Ovary (tissue), 9 donors: ENCODE results near the gene NELL2. TPM values are rescaled to one million over a fixed set of nuclear protein-coding genes. Genes with fewer than 3 reads are reported as not detected.
"Not testable (repeated sequence)": the region's sequence is repeated elsewhere in the genome, so short reads cannot be mapped to it uniquely, and the experiment has no call there.

Experiments used
- DNase-seq, 5 donors: peaks; one replicate each; pipeline ENCODE4 v3.0.0-alpha.2; 2019 to 2020
- H3K27ac ChIP-seq, 2 donors: fragments of 200-600 bp; one replicate each; pipeline versions ENCODE4 v1.5.1 to v1.8.0; 2019 to 2022
- H3K27me3 ChIP-seq: fragments of 200-600 bp; one replicate; pipeline ENCODE4 v1.8.0; 2022
- H3K36me3 ChIP-seq: fragments of 200-600 bp; sonication (generic); one replicate; pipeline ENCODE4 v1.5.1; 2019
- H3K4me1 ChIP-seq: one replicate; pipeline ENCODE4 v1.8.1; 2013; ENCODE audit warnings: mild to moderate bottlenecking, moderate library complexity; ENCODE audit not compliant: insufficient read depth
- H3K4me3 ChIP-seq: fragments of 200-600 bp; sonication (generic); one replicate; pipeline ENCODE4 v1.5.1; 2017
- H3K9me3 ChIP-seq, 2 donors: fragments of 200-600 bp in 1 of 2; sonication (generic) in 1 of 2; one replicate each; pipeline versions ENCODE4 v1.5.1 to v1.8.1; 2013 to 2019; ENCODE audit warnings: mild to moderate bottlenecking in 1 of 2, moderate library complexity in 1 of 2
- EP300 ChIP-seq: sonication (generic); formaldehyde crosslinking; IDR thresholded peaks from one replicate; pipeline ENCODE4 v1.6.1; 2017; ENCODE audit warnings: antibody characterized with exemption
- POLR2A ChIP-seq: fragments of 450-650 bp; IDR thresholded peaks from one replicate; pipeline ENCODE4 v1.6.1; 2017; ENCODE audit warnings: antibody characterized with exemption, mild to moderate bottlenecking, moderate library complexity
- WGBS, 3 donors: extraction: QIAGEN DNeasy Blood & Tissue Kit in 1 of 3; methylation state at CpG; one replicate each; pipeline versions ENCODE4 v1.1.5 to v1.1.7; 2013 to 2017; 5-methylcytosine and 5-hydroxymethylcytosine counted together
- intact Hi-C, 4 donors: fragments of 100-400 bp; cut with DNase I; formaldehyde crosslinking; loops; one replicate each; pipeline versions ENCODE4 v1.11.0 to v1.15.1; 2022 to 2023
- polyA plus RNA-seq, 2 donors: library from polyadenylated mRNA; stranded (reverse); fragments of 200-250 nt in 1 of 2; fragments of 350-450 nt in 1 of 2; fragmentation: Illumina TruSeq in 1 of 2; extraction: RNeasy Lipid Tissue Mini Kit (QIAGEN cat#74804) in 1 of 2; gene quantifications; one replicate each; pipeline ENCODE4 v1.2.3, GENCODE V29; 2013 to 2014
- total RNA-seq, 7 donors: library from RNA; depleted of rRNA in 2 of 7; stranded (reverse); fragments of >200 nt in 2 of 7; fragmentation: NEBNext Ultra II Directional in 3 of 7; extraction: Animal tissue kit (Norgen Biotek cat#: 25700) in 3 of 7; gene quantifications; one replicate each; pipeline versions ENCODE4 v1.1.0 to v1.2.4, GENCODE V29; 2016 to 2023
- TF ChIP-seq, protein P1 (sequence below), 3 donors: fragments of 450-650 bp in 2 of 3; fragments of 200-600 bp in 1 of 3; IDR thresholded peaks; one replicate each; pipeline versions ENCODE4 v1.5.1 to v1.8.0; 2016 to 2022; ENCODE audit warnings: antibody characterized with exemption in 3 of 3, mild to moderate bottlenecking in 1 of 3
- donor health status: DM: no; HTN: no; CAD: no; lungs with moderate emphysema.
- donor health status: DM: no; HTN: no; CAD: no.
- donor health status: Bipolar disorder and iron deficiency.
- donor health status: DM: yes; HTN: yes; CAD: no.
- donor health status: DM: no; HTN: no; CAD: no.
- donor health status: DM: yes; HTN: yes; CAD: no.

NELL2 gene
- total and polyA plus RNA-seq, 9 donors: 0.15 to 114 (median 1.7) TPM

DNA sequence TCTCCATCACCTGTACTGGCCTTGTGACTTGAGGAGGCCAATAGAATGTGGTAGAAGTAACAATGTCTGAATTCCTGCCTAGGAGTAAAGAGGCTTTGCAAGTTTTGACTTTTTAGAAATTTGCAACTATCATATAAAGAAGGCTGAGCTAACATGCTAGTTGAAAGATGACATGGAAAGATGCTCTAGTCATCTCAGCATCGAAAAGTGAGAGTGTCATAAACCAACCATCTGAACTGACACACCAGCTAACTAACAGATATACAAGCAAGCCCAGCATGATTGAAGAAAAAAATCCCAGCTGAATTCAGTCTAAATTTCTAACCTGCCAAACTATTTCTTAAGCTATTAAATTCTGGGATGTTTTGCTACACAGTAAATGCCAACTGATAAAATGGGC lies 116.8 kb downstream of the NELL2 start:
- intact Hi-C loops: no loop called here
- Histone ChIP-seq H3K4me1 (no peaks in the 10 kb centered on the region), H3K27ac (no peak overlapping the region), H3K36me3 (no peaks in the 10 kb centered on the region), H3K9me3 (no peaks in the 10 kb centered on the region), H3K27me3 (no peaks in the 10 kb centered on the region), H3K4me3 (no peak overlapping the region)
- WGBS, 3 donors: 88 to 93% (median 91%) methylated on average over 1 of the region's 1 CpG
- TF ChIP-seq, protein P1, sequence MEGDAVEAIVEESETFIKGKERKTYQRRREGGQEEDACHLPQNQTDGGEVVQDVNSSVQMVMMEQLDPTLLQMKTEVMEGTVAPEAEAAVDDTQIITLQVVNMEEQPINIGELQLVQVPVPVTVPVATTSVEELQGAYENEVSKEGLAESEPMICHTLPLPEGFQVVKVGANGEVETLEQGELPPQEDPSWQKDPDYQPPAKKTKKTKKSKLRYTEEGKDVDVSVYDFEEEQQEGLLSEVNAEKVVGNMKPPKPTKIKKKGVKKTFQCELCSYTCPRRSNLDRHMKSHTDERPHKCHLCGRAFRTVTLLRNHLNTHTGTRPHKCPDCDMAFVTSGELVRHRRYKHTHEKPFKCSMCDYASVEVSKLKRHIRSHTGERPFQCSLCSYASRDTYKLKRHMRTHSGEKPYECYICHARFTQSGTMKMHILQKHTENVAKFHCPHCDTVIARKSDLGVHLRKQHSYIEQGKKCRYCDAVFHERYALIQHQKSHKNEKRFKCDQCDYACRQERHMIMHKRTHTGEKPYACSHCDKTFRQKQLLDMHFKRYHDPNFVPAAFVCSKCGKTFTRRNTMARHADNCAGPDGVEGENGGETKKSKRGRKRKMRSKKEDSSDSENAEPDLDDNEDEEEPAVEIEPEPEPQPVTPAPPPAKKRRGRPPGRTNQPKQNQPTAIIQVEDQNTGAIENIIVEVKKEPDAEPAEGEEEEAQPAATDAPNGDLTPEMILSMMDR (IDR thresholded peaks at IDR 0.05): no peak
- TF ChIP-seq POLR2A (no peak), EP300 (no peak)
- DNase-seq: no peak

DNA sequence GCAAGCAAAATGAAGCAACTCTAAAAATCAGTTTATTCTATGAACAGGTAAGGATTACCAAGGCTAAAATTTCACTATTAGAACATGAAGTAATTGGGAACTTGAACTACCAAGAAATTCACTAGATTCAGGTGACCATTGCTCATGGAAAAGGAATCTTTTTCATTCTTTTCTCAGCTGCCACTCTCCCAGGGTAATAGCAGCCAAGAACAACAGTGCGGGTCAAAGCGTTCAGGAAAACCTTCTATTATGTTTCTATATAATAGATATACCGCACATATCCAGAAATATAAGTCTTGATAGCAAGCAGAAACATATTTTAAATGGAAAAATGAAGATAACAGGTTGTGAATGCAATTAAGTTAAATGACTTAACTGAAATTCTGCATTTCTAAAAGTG lies 125.6 kb downstream of the NELL2 start:
- DNase-seq: no peak
- Histone ChIP-seq H3K36me3 (no peaks in the 10 kb centered on the region), H3K4me3 (no peak overlapping the region), H3K9me3 (no peaks in the 10 kb centered on the region), H3K4me1 (no peaks in the 10 kb centered on the region), H3K27ac (no peak overlapping the region), H3K27me3 (no peaks in the 10 kb centered on the region)
- intact Hi-C loops: no loop called here
- no peak for TF ChIP-seq POLR2A
- TF ChIP-seq, protein P1 (IDR thresholded peaks at IDR 0.05): no peak
- TF ChIP-seq EP300: no peak
- 74 to 83% (median 74%) methylated on average over 3 of the region's 3 CpGs for WGBS, 3 donors

DNA sequence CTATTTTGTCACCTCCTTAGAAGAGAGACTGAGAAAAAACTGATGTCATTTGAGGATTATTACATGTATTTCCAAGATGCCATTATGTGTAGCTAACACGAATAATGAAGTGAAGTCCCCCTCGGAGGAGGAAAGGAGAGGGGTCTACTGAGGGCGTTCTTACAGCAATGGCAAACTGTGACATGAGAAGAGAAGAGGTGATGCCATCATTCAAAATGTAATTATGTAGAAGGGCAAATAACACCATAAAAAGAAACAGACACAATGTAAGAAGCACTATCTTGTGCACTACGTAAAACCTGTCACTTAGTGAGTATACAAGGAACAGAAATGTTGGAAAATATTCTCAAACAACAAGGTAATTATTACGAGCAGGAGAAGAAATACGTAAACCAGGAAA lies 126.5 kb downstream of the NELL2 start:
- no peak for DNase-seq
- no peak for TF ChIP-seq POLR2A
- TF ChIP-seq EP300: no peak
- TF ChIP-seq, protein P1 (IDR thresholded peaks at IDR 0.05): no peak
- H3K4me1 ChIP-seq: no peaks in the 10 kb centered on the region
- no peak overlapping the region for H3K27ac ChIP-seq
- WGBS, 3 donors: 80 to 88% (median 87%) methylated on average over 6 of the region's 6 CpGs
- H3K36me3 ChIP-seq: no peaks in the 10 kb centered on the region
- H3K9me3 ChIP-seq: no peaks in the 10 kb centered on the region
- no peak overlapping the region for H3K4me3 ChIP-seq
- intact Hi-C loops: no loop called here
- H3K27me3 ChIP-seq: no peaks in the 10 kb centered on the region

DNA sequence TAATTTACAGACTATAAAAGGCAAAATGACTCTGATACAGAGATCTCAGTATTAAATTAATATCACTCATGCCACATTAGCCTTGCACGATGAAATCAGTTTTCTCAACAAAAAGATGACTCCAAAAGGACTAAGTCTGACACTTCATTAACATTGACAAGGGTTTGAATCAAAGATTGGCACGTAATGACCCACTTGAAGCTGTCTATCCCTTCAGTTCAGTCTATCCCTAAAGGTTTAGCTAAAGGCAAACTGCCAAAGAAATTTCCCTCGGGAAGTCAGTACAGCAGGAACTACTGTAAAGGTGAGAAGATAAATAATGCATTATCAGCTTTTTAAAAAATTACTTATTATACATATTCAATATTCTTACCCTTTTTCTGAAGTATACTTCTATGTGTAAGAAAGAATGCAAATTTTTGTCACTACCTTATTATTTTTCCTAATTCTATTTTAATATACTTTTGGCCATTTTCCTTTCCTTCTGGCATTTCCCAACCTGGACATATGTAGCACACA lies 127.1 kb downstream of the NELL2 start:
- H3K4me3 ChIP-seq: no peak overlapping the region
- no peaks in the 10 kb centered on the region for H3K36me3 ChIP-seq
- WGBS, 3 donors: 66 to 76% (median 68%) methylated on average over 3 of the region's 3 CpGs
- H3K27me3 ChIP-seq: no peaks in the 10 kb centered on the region
- H3K9me3 ChIP-seq: no peaks in the 10 kb centered on the region
- DNase-seq: no peak
- H3K4me1 ChIP-seq: no peaks in the 10 kb centered on the region
- intact Hi-C loops: no loop called here
- H3K27ac ChIP-seq: no peak overlapping the region
- TF ChIP-seq, protein P1 (IDR thresholded peaks at IDR 0.05): no peak
- TF ChIP-seq POLR2A (no peak), EP300 (no peak)

DNA sequence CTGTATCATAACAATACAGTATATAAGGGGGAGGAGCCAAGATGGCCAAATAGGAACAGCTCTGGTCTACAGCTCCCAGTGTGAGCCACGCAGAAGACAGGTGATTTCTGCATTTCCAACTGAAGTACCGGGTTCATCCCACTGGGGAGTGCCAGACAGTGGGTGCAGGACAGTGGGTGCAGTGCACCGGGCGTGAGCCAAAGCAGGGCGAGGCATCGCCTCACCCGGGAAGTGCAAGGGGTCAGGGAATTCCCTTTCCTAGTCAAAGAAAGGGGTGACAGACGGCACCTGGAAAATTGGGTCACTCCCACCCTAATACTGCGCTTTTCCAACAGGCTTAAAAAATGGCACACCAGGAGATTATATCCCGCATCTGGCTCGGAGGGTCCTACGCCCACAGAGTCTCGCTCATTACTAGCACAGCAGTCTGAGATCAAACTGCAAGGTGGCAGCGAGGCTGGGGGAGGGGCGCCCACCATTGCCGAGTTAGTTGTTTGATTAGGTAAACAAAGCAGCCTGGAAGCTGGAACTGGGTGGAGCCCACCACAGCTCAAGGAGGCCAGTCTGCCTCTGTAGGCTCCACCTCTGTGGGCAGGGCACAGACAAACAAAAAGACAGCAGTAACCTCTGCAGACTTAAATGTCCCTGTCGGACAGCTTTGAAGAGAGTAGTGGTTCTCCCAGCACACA lies 134.7 kb downstream of the NELL2 start:
- H3K4me1 ChIP-seq, H3K27me3 ChIP-seq, H3K36me3 ChIP-seq, H3K9me3 ChIP-seq, intact Hi-C loops, H3K4me3 ChIP-seq, H3K27ac ChIP-seq, DNase-seq: not testable (repeated sequence)
- WGBS, 3 donors: 93 to 94% (median 93%) methylated on average over 16 to 17 of the region's 17 CpGs
